Measurements from ENCODE around the gene PCBP2. TPM values are rescaled to one million over a fixed set of nuclear protein-coding genes. Genes with fewer than 3 reads are reported as not detected.
A peak's percentile ranks its signal among the peaks of the same experiment; 100 is the strongest.

PCBP2 gene
- total RNA-seq, 1 donor from 2014 or later: 1,084 TPM

DNA sequence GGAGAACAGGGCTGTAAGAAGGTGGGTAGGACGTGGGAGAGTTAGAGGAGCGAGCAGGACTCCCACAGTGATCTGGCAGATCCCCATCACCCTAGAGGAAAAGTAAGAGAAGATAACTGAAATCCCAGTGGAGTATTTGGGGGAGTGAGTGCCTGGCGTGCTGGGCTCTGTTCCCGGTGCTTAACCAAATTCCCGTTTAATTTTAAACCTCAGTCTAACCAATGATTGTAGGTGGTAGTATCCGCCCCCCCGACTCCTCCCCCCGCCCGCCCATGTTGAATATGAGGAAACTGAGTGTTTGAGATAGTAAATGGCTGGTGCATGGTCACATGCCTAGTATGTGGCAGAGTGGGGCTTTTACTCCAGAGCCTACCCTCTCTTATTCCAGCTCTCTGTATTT, 50.4 kb downstream of the PCBP2 start:
- peaks cover 30% of the 10 kb centered on the region for H3K27me3 Mint-ChIP-seq (ENCODE audit: unreplicated experiment)
- TF ChIP-seq, protein P1, sequence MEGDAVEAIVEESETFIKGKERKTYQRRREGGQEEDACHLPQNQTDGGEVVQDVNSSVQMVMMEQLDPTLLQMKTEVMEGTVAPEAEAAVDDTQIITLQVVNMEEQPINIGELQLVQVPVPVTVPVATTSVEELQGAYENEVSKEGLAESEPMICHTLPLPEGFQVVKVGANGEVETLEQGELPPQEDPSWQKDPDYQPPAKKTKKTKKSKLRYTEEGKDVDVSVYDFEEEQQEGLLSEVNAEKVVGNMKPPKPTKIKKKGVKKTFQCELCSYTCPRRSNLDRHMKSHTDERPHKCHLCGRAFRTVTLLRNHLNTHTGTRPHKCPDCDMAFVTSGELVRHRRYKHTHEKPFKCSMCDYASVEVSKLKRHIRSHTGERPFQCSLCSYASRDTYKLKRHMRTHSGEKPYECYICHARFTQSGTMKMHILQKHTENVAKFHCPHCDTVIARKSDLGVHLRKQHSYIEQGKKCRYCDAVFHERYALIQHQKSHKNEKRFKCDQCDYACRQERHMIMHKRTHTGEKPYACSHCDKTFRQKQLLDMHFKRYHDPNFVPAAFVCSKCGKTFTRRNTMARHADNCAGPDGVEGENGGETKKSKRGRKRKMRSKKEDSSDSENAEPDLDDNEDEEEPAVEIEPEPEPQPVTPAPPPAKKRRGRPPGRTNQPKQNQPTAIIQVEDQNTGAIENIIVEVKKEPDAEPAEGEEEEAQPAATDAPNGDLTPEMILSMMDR (IDR thresholded peaks at IDR 0.05; ENCODE audit: unreplicated experiment): no peak
- peaks cover 27% of the 10 kb centered on the region for H3K4me1 Mint-ChIP-seq (ENCODE audit: unreplicated experiment)
- peak overlapping the region; percentile 84 for H3K27ac Mint-ChIP-seq (ENCODE audit: unreplicated experiment)
- peak overlapping the region; percentile 94 for H3K4me3 Mint-ChIP-seq (ENCODE audit: unreplicated experiment)
- peaks cover 18% of the 10 kb centered on the region for H3K36me3 Mint-ChIP-seq (ENCODE audit: low read depth, unreplicated experiment)
- no peaks in the 10 kb centered on the region for H3K9me3 Mint-ChIP-seq (ENCODE audit: unreplicated experiment)
- DNase-seq (ENCODE audit: low spot score): no peak

DNA sequence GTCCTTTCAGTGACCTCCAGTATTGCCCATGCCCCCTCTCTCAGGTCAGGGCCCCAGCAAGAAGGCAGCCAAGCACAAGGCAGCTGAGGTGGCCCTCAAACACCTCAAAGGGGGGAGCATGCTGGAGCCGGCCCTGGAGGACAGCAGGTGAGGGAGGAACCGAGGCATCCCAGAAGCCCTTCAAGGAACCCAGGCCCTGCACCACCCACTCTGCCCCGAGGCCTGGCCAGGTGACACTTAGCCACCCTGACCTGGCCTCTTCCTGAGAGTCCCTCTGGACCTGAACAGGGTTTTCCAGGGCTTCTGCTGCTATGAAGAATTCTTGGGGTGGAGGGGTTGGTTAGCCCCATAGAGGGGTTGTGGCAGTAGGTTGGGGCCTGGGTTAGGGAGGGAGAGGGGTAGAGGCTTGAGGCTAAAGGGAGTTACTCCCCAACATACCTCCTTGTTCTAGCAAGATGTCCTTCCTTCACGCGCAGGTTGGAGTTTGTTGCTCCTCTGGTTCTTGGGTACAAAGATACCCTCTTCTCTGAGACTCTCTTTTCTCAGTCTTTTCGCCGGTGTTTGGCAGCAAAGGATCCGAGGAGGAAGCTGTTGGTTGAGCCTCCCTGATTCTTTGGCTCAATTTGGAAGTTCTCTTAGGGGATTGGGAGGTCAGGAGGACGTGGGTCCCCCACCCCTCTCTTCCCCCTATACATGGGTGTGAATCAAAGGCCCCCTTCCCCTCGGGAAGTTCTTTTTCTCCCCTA, 51.3 kb downstream of the PCBP2 start:
- H3K4me1 Mint-ChIP-seq (ENCODE audit: unreplicated experiment): peaks cover 25% of the 10 kb centered on the region

DNA sequence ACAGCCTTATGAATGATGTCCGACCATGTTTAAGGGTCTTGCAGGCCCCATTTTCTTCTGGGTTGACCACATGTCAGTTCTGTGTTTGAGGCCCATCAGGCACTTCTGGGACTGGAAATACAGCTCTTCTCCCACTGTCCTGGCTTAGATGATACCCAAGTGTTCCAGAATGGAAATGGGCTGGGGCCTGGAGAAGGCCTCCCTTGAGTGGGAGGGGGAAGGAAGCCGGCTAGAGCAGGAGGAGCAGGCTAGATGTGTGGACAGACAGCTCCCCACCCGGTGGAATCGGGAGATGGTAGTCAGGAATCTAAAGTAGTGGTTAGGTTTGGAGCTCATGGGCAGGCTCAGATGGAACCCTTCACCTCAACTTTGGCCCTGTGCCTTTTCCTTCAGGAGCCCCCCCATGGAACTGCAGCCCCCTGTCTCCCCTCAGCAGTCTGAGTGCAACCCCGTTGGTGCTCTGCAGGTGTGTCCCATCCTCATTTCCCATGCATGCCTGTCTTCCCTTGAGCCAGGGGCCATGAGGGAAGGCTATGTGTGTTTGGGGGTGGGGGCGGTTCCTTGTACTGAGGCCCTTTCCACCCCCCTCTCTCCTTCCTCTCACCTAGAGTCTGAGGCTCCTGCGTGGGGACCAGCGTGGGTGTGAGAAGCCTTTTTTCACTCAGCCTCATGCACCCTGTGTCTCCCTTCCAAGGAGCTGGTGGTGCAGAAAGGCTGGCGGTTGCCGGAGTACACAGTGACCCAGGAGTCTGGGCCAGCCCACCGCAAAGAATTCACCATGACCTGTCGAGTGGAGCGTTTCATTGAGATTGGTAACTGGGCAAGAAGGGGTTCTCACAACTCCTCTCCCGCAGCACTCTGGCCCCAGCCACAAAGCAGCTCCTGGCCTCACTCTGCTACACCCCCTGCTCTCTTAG, 52.4 kb downstream of the PCBP2 start:
- H3K27ac Mint-ChIP-seq (ENCODE audit: unreplicated experiment): peak overlapping the region; percentile 13
- peaks cover 18% of the 10 kb centered on the region for H3K36me3 Mint-ChIP-seq (ENCODE audit: low read depth, unreplicated experiment)
- peaks cover 23% of the 10 kb centered on the region for H3K4me1 Mint-ChIP-seq (ENCODE audit: unreplicated experiment)
- no peak for DNase-seq (ENCODE audit: low spot score)
- H3K4me3 Mint-ChIP-seq (ENCODE audit: unreplicated experiment): peak overlapping the region; percentile 56
- no peaks in the 10 kb centered on the region for H3K9me3 Mint-ChIP-seq (ENCODE audit: unreplicated experiment)
- H3K27me3 Mint-ChIP-seq (ENCODE audit: unreplicated experiment): peaks cover 26% of the 10 kb centered on the region
- TF ChIP-seq, protein P1 (IDR thresholded peaks at IDR 0.05; ENCODE audit: unreplicated experiment): no peak

More for the DNA sequence above, 51.3 kb downstream of the PCBP2 start:
- TF ChIP-seq, protein P1 (IDR thresholded peaks at IDR 0.05; ENCODE audit: unreplicated experiment): no peak
- H3K4me3 Mint-ChIP-seq (ENCODE audit: unreplicated experiment): peak overlapping the region; percentile 68
- no peak overlapping the region for H3K27ac Mint-ChIP-seq (ENCODE audit: unreplicated experiment)
- peaks cover 18% of the 10 kb centered on the region for H3K36me3 Mint-ChIP-seq (ENCODE audit: low read depth, unreplicated experiment)
- H3K9me3 Mint-ChIP-seq (ENCODE audit: unreplicated experiment): no peaks in the 10 kb centered on the region
- peaks cover 28% of the 10 kb centered on the region for H3K27me3 Mint-ChIP-seq (ENCODE audit: unreplicated experiment)
- no peak for DNase-seq (ENCODE audit: low spot score)

DNA sequence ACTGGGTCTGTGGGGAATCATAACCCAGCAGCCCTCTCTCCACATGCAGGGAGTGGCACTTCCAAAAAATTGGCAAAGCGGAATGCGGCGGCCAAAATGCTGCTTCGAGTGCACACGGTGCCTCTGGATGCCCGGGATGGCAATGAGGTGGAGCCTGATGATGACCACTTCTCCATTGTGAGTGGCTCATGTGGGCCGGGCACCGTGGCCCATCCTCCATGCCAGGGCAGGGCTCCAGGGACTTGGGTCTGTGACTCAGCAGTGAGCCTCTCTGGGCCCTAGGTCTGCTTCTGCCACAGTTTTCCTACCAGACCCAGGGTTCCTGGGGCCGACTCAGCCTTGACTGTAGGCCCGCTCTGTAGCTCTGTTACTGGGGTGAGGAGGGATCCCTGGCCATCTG, 53.2 kb downstream of the PCBP2 start:
- H3K4me3 Mint-ChIP-seq (ENCODE audit: unreplicated experiment): peak overlapping the region; percentile 14
- H3K9me3 Mint-ChIP-seq (ENCODE audit: unreplicated experiment): no peaks in the 10 kb centered on the region
- no peak for DNase-seq (ENCODE audit: low spot score)
- TF ChIP-seq, protein P1 (IDR thresholded peaks at IDR 0.05; ENCODE audit: unreplicated experiment): no peak
- H3K4me1 Mint-ChIP-seq (ENCODE audit: unreplicated experiment): peaks cover 19% of the 10 kb centered on the region
- peaks cover 14% of the 10 kb centered on the region for H3K36me3 Mint-ChIP-seq (ENCODE audit: low read depth, unreplicated experiment)
- peaks cover 21% of the 10 kb centered on the region for H3K27me3 Mint-ChIP-seq (ENCODE audit: unreplicated experiment)
- no peak overlapping the region for H3K27ac Mint-ChIP-seq (ENCODE audit: unreplicated experiment)
